Mucosa of rectum (tissue), 2 donors: ENCODE results near the gene GPR156.
"Not testable (repeated sequence)": the region's sequence is repeated elsewhere in the genome, so short reads cannot be mapped to it uniquely, and the experiment has no call there.

Source experiments
- H3K27ac ChIP-seq, 2 donors: one replicate each; pipeline ENCODE4 v1.7.0; 2013; ENCODE audit warnings: inconsistent platforms in 2 of 2, low read depth in 2 of 2, low read length in 2 of 2
- H3K27me3 ChIP-seq, 2 donors: one replicate each; pipeline ENCODE4 v1.7.0; 2013; ENCODE audit warnings: low read length in 2 of 2; ENCODE audit not compliant: control insufficient read depth in 2 of 2, insufficient read depth in 2 of 2
- H3K36me3 ChIP-seq, 2 donors: one replicate each; pipeline ENCODE4 v1.7.0; 2013; ENCODE audit warnings: low read length in 2 of 2; ENCODE audit not compliant: control insufficient read depth in 2 of 2, insufficient read depth in 2 of 2
- H3K4me1 ChIP-seq, 2 donors: one replicate each; pipeline ENCODE4 v1.7.0; 2013; ENCODE audit warnings: low read length in 2 of 2, mild to moderate bottlenecking in 1 of 2; ENCODE audit not compliant: control insufficient read depth in 2 of 2, insufficient read depth in 2 of 2
- H3K4me3 ChIP-seq, 2 donors: one replicate each; pipeline ENCODE4 v1.7.0; 2013; ENCODE audit warnings: low read length in 2 of 2
- H3K9ac ChIP-seq, 2 donors: one replicate each; pipeline ENCODE4 v1.7.0; 2013; ENCODE audit warnings: low read length in 2 of 2, low read depth in 1 of 2, mild to moderate bottlenecking in 1 of 2
- H3K9me3 ChIP-seq, 2 donors: one replicate each; pipeline ENCODE4 v1.7.0; 2013; ENCODE audit warnings: low read length in 2 of 2; ENCODE audit not compliant: control insufficient read depth in 2 of 2
- donor health status: healthy.
- donor health status: Normal muscosa, but diverticular disease.

GPR156 gene

GRCh38 chr3:120284747-120285507, at the start of gene GPR156:
Gene GPR156, minus strand, starts transcription at chr3:120285222. Its CDS starts 41,124 bp downstream, at chr3:120244098.
- Histone ChIP-seq H3K27me3 (peaks cover 14 to 15% of the 10 kb centered on the region in 2 donors), H3K9ac (no peak within 1 kb of the TSS), H3K4me3 (peak within 1 kb of the TSS; percentile 21 to 59), H3K4me1 (no peaks in the 10 kb centered on the region), H3K36me3 (no peaks in the 10 kb centered on the region), H3K9me3 (no peaks in the 10 kb centered on the region), H3K27ac (no peak within 1 kb of the TSS)

DNA sequence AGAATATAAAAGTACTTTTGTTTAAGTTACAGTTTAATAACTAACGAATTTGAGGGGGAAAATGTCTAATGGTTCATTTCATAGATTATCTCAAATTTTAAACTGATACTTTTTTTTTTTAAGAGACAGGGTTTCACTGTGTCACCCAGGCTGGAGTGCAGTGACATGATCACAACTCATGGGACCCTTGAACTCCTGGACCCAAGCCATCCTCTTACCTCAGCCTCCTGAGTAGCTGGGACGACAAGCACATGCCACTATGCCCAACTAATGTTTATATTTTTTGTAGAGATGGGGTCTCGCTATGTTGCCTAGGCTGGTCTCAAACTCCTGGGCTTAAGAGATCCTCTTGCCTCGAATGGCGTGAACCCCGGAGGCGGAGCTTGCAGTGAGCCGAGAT, 47.6 kb upstream of the GPR156 start:
- no peak overlapping the region for H3K27ac ChIP-seq
- H3K9me3 ChIP-seq, result no peaks in the 10 kb centered on the region
- no peak overlapping the region for H3K4me3 ChIP-seq
- no peak overlapping the region for H3K9ac ChIP-seq
- no peaks in the 10 kb centered on the region for H3K4me1 ChIP-seq
- no peaks in the 10 kb centered on the region for H3K27me3 ChIP-seq
- H3K36me3 ChIP-seq, result peaks cover 17 to 24% of the 10 kb centered on the region in 2 donors

DNA sequence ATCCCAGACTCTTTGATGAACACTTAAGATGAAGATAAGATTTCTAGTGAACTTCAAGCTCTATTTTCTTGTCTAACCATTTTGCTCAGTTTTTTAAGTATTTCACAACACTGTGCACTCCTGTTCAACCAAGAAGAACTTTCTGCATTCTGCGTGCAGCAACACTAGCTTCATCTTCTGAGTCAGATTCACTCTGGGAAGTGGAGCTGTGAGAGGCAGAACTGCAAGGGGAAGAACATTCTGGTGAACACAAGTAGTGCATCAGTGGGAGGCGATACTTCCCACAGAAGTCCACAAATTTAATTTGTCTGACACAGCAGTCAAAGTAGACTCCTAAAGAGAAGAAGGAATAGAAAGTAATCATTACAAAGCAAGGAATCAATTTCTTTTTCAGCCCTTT, 46.1 kb upstream of the GPR156 start:
- Histone ChIP-seq H3K4me3 (no peak overlapping the region), H3K9ac (no peak overlapping the region), H3K4me1 (no peaks in the 10 kb centered on the region), H3K9me3 (no peaks in the 10 kb centered on the region), H3K36me3 (peaks cover 17 to 24% of the 10 kb centered on the region in 2 donors), H3K27me3 (no peaks in the 10 kb centered on the region), H3K27ac (no peak overlapping the region)

DNA sequence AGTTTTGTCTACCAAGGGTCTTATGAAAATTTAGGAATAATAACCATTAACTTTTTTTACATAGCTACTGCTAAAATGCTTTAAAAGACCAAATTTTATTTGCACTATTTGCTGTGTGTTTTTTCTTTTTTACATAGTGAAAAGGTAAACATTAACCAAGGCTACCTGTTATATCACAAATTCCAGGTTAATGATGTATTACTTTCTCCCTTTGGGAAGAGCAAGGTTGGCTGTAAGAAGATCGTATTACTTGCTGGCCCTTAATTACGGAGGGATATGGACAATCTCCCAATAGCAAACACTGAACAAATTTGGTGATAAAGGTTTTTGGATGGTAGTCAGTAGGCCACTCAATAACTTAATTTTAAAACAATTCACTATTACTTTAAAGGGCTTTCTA, 41.8 kb upstream of the GPR156 start:
- H3K27ac ChIP-seq, result no peak overlapping the region
- H3K9ac ChIP-seq, result no peak overlapping the region
- H3K4me1 ChIP-seq, result no peaks in the 10 kb centered on the region
- H3K4me3 ChIP-seq, result no peak overlapping the region
- H3K36me3 ChIP-seq, result peaks cover 15 to 19% of the 10 kb centered on the region in 2 donors
- no peaks in the 10 kb centered on the region for H3K27me3 ChIP-seq
- H3K9me3 ChIP-seq, result no peaks in the 10 kb centered on the region

DNA sequence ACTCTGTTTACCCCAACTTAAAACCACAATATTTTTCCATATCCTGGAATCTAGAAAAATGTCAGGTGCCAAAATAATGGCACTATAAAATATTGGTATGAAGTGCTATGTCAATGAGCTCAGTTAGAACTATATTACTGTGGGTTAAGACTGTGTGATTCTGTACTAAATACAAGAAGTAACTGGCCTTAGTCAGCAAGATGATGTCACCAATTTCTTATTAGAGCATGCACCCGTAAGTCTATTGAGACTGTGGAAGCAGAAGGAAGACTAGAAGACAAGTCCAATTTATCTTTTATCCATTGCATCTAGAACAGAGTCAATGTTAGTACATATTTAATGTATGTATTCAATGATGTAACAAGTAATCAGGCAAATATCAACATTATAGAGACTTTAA, 39.2 kb upstream of the GPR156 start:
- Histone ChIP-seq H3K9ac (no peak overlapping the region), H3K9me3 (no peaks in the 10 kb centered on the region), H3K27ac (no peak overlapping the region), H3K36me3 (peaks cover 2 to 5% of the 10 kb centered on the region in 2 donors), H3K4me1 (no peaks in the 10 kb centered on the region), H3K27me3 (no peaks in the 10 kb centered on the region), H3K4me3 (no peak overlapping the region)

GRCh38 chr3:120323761-120324160, 38.7 kb upstream of the GPR156 start:
- H3K27me3 ChIP-seq, H3K9me3 ChIP-seq, H3K9ac ChIP-seq, H3K4me3 ChIP-seq, H3K27ac ChIP-seq, H3K4me1 ChIP-seq, H3K36me3 ChIP-seq: not testable (repeated sequence)

DNA sequence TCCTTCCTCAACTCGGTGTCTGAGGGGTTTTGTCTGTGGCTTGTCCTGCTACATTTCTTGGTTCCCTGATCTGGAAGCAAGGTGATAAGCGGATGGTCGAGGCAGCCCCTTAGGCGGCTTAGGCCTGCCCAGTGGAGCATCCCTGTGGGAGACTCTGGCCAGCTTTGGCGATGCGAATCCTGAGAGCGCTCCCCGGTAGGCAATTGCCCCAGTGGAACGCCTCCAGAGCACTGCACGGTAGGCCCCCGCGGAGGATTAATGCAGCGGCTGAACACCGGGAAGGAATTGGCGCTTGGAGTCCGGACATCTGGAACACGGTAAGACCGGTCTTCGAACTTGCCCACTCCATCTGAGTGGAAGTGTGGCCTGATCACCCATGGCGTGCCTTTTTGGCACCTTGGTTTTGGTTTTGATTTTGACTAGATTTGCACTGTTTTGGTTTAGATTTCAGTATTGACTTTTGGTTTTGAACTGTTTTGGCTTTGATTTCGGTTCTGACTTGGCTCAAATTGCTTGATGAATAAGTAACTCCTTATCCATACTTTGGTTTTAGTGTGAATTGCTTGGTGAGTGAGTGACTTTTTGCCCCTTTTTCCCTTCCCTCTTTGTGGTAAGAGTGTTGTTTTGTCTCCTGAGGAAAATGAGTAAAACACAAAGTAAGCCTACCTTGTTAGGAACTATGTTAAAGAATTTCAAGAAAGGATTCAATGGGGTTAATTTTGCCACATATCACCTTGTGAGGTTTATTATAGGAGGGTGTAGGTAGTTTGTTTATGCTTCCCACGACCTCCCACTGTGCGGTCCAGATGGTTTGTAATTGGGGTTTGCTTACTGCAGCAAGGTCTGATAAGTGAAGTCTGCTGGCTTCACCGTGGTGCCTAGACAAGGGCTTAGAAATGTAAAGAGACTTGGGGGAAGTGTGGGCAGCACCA, 27.1 kb upstream of the GPR156 start:
- no peaks in the 10 kb centered on the region for H3K36me3 ChIP-seq
- H3K9me3 ChIP-seq, result no peaks in the 10 kb centered on the region
- H3K27ac ChIP-seq, result no peak overlapping the region
- no peak overlapping the region for H3K9ac ChIP-seq
- no peak overlapping the region for H3K4me3 ChIP-seq
- H3K4me1 ChIP-seq, result no peaks in the 10 kb centered on the region
- no peaks in the 10 kb centered on the region for H3K27me3 ChIP-seq

GRCh38 chr3:120306519-120307455, 21.8 kb upstream of the GPR156 start:
- no peaks in the 10 kb centered on the region for H3K36me3 ChIP-seq
- H3K27ac ChIP-seq, result no peak overlapping the region
- H3K4me1 ChIP-seq, result no peaks in the 10 kb centered on the region
- H3K9me3 ChIP-seq, result no peaks in the 10 kb centered on the region
- H3K4me3 ChIP-seq, result no peak overlapping the region
- H3K9ac ChIP-seq, result no peak overlapping the region
- H3K27me3 ChIP-seq, result no peaks in the 10 kb centered on the region

DNA sequence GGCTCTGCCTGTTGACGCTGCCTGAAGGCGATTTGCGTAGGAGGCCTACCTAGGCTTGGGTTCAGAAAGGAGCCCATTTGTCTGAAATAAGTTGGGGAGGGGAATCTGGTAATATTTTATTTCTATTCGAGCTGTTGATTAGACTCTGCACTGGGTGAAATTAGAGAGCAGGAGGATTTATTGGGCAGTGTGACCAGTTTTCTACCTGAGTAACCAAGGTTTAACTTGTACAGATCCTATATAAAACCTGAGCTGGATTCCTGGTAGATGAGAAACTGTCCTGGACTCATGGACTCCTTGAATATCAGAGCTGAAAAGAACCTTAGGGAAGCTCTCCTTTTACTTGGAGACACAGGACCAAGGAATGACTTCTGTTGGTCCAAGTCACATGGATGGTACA, 19.6 kb upstream of the GPR156 start:
- no peaks in the 10 kb centered on the region for H3K36me3 ChIP-seq

More for the DNA sequence above, 19.6 kb upstream of the GPR156 start:
- Histone ChIP-seq H3K27me3 (no peaks in the 10 kb centered on the region), H3K27ac (no peak overlapping the region), H3K4me3 (no peak overlapping the region), H3K9ac (no peak overlapping the region), H3K4me1 (no peaks in the 10 kb centered on the region), H3K9me3 (no peaks in the 10 kb centered on the region)
